Endometrial microvascular endothelial cells (primary cell): Measurements from ENCODE around the gene GAGE10. TPM values are rescaled to one million over a fixed set of nuclear protein-coding genes. Genes with fewer than 3 reads are reported as not detected.
"Not testable (repeated sequence)": the region's sequence is repeated elsewhere in the genome, so short reads cannot be mapped to it uniquely, and the experiment has no call there.

Experiments used
- in situ Hi-C: cut with HindIII; loops from 2 replicates; pipeline ENCODE4 v1.10.0; 2017; ENCODE audit warnings: low sequenced_read_pairs, low pct_unique_long_range_greater_than_20kb; ENCODE audit errors: inconsistent ontology term
- total RNA-seq: library from RNA; depleted of rRNA; stranded (reverse); fragments of >200 nt; gene quantifications from one replicate; pipeline ENCODE4 v1.2.3, GENCODE V29; 2015; ENCODE audit errors: inconsistent ontology term

The GAGE10 gene
- total RNA-seq, 1 donor from 2014 or later, result not detected

GRCh38 chrX:49272421-49272820 lies 31.0 kb upstream of the GAGE10 start:
- in situ Hi-C loops, result no loop called here

DNA sequence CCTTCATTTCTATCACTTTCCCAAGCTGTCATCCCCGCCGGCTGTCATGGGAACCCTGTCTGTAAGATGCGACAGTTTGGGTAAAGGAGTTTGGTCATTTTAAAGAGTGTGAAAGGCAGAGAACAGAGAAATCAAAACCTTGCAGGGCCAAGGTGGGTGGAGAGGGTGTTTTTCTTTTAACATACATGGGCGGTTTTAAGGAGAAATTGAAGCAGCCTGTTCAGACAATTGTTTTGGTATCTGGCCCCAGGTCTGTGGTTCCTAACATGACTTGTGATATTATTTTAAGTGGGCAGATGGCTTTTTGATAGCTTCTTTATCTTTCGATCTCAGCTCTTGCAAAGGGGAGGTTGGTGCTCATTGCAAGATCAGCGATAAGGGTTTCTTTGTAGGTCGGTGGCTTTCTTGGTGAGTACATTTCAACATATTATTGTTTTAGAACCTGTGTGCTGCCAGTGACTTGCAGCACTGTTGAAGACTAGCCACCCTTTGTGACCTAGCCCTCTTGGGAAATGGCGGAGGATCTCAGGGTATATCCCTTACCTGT lies 30.2 kb upstream of the GAGE10 start:
- in situ Hi-C loops, result no loop called here

DNA sequence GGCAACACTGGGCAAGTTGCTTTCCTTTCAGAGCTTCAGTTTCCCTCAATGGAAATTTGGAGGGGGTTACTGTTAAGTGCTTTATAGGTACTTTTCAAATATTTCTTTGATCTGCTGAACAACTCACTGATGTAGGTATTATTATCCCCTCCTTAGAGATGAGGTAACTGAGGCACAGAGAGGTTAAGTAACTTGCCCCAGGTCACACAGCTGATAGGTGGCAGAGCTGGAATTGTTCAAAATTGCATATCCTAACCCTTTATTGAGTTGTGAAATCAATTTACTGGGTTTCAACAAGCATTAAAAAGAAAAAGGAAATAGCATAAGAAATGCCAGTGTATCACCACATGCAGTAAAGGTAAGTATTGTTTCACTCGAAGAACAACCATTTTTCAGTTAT lies 27.2 kb upstream of the GAGE10 start:
- in situ Hi-C loops, result no loop called here

DNA sequence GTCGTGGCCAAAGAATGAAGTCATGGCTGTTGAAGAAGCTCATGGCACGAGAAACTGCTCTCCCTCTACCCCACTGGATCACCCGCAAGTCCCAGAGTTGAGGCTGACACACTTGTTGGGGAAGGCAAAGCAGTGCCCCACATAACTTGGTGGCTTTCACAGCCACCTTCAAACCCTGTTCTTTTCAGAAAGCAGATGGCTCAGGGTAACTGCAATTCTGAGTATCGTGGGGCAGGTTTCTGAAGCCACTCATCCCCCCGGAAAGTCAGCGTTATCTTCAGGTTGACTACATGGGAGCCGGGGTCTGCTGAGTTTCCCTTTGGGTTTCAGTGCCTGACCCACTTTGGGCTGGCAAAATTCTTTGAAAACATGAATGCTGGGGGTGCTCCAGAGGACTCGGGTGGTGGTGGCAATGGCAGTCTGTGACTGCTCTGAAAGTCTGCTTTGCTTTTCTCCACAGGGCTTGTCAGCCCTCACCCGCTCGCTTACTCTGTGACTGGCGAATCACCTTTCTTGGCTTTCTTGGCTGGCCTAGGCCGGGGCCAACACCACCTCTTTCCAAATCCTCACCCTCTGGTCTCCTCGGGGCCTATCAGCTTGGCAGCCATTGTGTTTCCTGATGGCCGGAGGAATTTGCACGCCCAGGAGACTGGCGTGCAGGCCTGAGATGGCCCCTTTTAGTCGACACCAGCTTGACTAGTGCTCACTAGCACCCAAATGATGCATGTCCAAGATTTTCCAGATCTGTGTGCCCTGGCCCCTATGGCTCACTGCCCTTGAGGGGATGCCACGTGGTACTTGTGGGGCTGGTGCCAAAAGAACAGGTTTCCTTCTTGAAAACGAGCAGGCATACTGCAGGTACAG lies 26.5 kb upstream of the GAGE10 start:
- in situ Hi-C loops, result no loop called here

- in situ Hi-C loops, result no loop called here
Measured at GRCh38 chrX:49277535-49277830, 26.0 kb upstream of the GAGE10 start.

GRCh38 chrX:49278081-49278480 lies 25.4 kb upstream of the GAGE10 start:
- in situ Hi-C loops, result no loop called here

GRCh38 chrX:49282647-49283011 lies 20.8 kb upstream of the GAGE10 start:
- in situ Hi-C loops, result no loop called here

DNA sequence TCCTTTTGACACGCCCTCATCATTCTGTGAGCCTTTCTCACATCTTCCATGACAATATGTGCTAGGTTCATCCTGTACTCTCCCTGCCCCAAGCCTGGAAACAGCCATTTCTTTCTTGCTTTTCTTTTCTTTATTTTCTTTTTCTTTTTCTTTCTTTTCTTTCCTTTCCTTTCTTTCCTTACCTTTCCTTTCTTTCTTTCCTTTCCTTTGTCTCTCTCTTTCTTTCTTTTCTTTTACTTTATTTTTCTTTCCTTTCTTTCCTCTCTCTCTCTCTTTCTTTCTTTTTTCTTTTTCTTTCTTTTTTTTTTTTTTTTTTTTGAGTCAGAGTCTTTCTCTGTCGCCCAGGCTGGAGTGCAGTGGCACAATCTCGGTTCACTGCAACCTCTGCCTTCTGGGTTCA lies 19.2 kb upstream of the GAGE10 start:
- in situ Hi-C loops, result no loop called here

DNA sequence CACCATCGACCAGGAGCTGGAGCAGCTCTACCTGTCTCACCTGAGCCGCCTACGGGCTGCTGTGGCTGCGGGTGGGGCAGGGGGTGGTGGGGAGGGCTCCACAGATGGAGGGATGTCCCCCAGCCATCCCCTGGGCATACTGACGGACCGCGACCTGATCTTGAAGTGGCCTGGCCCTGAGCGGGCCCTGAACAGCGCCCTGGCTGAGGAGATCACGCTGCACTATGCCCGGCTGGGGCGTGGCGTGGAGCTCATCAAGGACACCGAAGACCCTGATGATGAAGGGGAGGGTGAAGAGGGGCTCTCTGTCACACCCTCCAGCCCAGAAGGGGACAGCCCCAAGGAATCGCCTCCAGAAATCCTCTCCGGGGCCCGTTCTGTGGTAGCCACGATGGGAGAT lies 17.3 kb upstream of the GAGE10 start:
- in situ Hi-C loops, result no loop called here

GRCh38 chrX:49286581-49286980 lies 16.9 kb upstream of the GAGE10 start:
- in situ Hi-C loops, result no loop called here

- in situ Hi-C loops, result no loop called here
Measured at GRCh38 chrX:49287665-49288064, 15.8 kb upstream of the GAGE10 start.

DNA sequence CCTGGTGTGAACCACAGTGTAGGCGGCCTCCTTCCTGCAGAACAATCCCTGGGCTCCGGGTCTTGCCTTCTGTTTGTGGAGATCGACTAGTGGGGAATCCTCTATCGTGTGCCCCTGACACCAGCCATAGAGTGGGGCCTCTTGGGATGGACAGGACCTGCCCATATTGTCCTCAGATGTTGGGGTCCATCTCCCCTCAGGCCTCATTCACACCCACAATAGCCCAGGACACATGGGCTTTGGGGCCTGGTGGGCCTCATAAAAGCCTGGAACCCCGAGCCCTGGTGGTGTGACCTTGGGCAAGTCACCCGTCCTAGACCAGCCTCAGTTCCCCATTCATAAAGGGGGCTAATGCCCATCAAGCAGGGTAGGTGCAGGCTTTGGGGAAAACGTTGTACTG lies 13.2 kb upstream of the GAGE10 start:
- in situ Hi-C loops, result no loop called here

GRCh38 chrX:49291615-49292337 lies 11.7 kb upstream of the GAGE10 start:
- in situ Hi-C loops, result no loop called here

GRCh38 chrX:49292400-49293362 lies 10.8 kb upstream of the GAGE10 start:
- in situ Hi-C loops, result no loop called here

DNA sequence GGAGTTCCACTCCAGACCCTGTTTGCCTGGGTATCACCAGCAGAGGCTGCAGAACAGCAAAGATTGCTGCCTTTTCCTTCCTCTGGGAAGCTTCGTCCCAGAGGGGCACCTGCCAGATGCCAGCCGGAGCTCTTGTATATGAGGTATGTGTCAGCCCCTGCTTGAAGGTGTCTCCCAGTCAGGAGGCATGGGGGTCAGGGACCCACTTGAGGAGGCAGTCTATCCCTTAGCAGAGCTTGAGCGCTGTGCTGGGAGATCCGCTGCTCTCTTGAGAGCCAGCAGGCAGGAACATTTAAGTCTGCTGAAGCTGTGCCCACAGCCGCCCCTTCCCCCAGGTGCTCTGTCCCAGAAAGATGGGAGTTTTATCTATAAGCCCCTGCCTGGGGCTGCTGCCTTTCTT lies 4.2 kb upstream of the GAGE10 start:
- in situ Hi-C loops, result not testable (repeated sequence)

- in situ Hi-C loops, result no loop called here
Measured at GRCh38 chrX:49300703-49301102, 2.7 kb upstream of the GAGE10 start.

DNA sequence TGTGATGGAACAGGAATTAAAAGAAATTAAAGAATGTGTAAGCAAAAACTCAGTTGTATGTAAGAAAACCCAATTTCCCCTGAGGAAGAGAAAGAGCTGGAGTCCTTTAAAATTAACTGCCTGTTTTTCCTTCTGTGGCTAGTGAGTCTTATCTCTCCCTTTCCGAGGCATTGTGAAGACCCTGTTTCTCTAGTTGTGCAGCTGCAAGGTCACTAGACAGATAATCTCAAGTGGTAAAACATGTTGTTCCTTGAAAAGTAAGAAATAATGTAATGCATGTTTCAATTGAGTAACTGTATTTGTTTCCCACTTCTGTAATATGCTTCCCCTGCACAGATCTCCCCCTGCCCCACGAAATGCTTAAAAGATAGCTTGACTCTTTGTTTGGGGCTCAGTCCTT lies 4.3 kb downstream of the GAGE10 start:
- in situ Hi-C loops, result not testable (repeated sequence)

DNA sequence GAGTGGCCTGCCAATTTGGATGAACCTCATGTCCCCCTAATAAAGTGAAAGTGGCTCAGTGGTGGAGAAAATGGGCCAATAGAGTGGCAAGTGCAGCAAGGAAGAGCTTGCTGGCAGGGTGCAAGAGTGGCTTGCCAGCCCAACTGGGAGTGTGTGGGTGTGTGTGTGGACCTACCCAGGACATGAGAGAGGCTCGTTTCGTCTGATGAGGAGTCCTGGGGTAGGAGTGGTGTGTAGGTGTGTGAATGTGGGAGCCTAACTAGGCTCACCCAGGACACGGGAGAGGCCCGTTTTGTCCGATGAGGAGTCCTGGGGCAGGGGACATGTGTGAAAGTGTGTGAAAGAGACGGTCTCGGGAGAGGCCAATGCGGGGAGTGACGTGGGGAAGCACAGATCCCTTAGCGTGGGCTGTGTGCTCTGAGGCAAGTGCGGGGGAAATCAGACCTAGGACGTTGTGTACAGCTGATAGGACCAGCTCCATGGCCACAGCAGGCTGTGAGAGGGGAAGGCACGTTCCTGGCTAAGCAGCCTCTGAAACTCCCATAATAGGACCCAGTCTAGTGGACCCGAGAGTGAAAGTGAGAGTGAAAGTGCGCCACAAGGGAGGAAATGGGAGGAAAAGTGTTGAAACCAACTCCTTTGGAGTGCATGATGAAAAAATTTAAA lies 5.3 kb downstream of the GAGE10 start:
- in situ Hi-C loops, result no loop called here
